ENCODE measurements around the gene MRPL37. TPM values are rescaled to one million over a fixed set of nuclear protein-coding genes. Genes with fewer than 3 reads are reported as not detected.
"Not testable (repeated sequence)": the region's sequence is repeated elsewhere in the genome, so short reads cannot be mapped to it uniquely, and the experiment has no call there.

Gene MRPL37
- total RNA-seq, 1 donor from 2014 or later: 158 TPM

- intact Hi-C loops (cut with micrococcal nuclease): no loop called here
- no peaks in the 10 kb centered on the region for H3K4me1 Mint-ChIP-seq
- no peaks in the 10 kb centered on the region for H3K9me3 Mint-ChIP-seq
- H3K27ac Mint-ChIP-seq: no peak overlapping the region
- H3K27me3 Mint-ChIP-seq: no peaks in the 10 kb centered on the region
- H3K4me3 Mint-ChIP-seq: no peak overlapping the region
- no peaks in the 10 kb centered on the region for H3K36me3 Mint-ChIP-seq (ENCODE audit: low read depth)
- no peak for DNase-seq
Observed at GRCh38 chr1:54165146-54165545, 34.8 kb upstream of the MRPL37 start.

- H3K4me1 Mint-ChIP-seq; H3K27ac Mint-ChIP-seq; H3K9me3 Mint-ChIP-seq; H3K36me3 Mint-ChIP-seq (ENCODE audit: low read depth); H3K4me3 Mint-ChIP-seq; H3K27me3 Mint-ChIP-seq; DNase-seq; intact Hi-C loops (cut with micrococcal nuclease): not testable (repeated sequence)
Observed at GRCh38 chr1:54166357-54166756, 33.6 kb upstream of the MRPL37 start.

- H3K4me1 Mint-ChIP-seq: peaks cover 8% of the 10 kb centered on the region
- no peak for DNase-seq
- H3K27ac Mint-ChIP-seq: no peak overlapping the region
- H3K9me3 Mint-ChIP-seq: no peaks in the 10 kb centered on the region
- intact Hi-C loops (cut with micrococcal nuclease): no loop called here
- no peaks in the 10 kb centered on the region for H3K36me3 Mint-ChIP-seq (ENCODE audit: low read depth)
- H3K4me3 Mint-ChIP-seq: no peak overlapping the region
- no peaks in the 10 kb centered on the region for H3K27me3 Mint-ChIP-seq
Observed at GRCh38 chr1:54167422-54168139, 32.4 kb upstream of the MRPL37 start.

- DNase-seq: no peak
- no peaks in the 10 kb centered on the region for H3K36me3 Mint-ChIP-seq (ENCODE audit: low read depth)
- no peak overlapping the region for H3K4me3 Mint-ChIP-seq
- H3K27me3 Mint-ChIP-seq: no peaks in the 10 kb centered on the region
- H3K27ac Mint-ChIP-seq: no peak overlapping the region
- no peaks in the 10 kb centered on the region for H3K9me3 Mint-ChIP-seq
- peaks cover 9% of the 10 kb centered on the region for H3K4me1 Mint-ChIP-seq
- intact Hi-C loops (cut with micrococcal nuclease): no loop called here
Observed at GRCh38 chr1:54168206-54168965, 31.6 kb upstream of the MRPL37 start.

GRCh38 chr1:54169068-54169467 is 30.9 kb upstream of the MRPL37 start:
- Mint-ChIP-seq H3K9me3 (no peaks in the 10 kb centered on the region), H3K36me3 (ENCODE audit: low read depth) (no peaks in the 10 kb centered on the region), H3K27ac (no peak overlapping the region), H3K4me1 (peaks cover 14% of the 10 kb centered on the region), H3K4me3 (no peak overlapping the region), H3K27me3 (no peaks in the 10 kb centered on the region)
- intact Hi-C loops (cut with micrococcal nuclease): no loop called here
- no peak for DNase-seq

GRCh38 chr1:54171016-54171415 is 29.0 kb upstream of the MRPL37 start:
- no peak for DNase-seq
- H3K4me3 Mint-ChIP-seq: no peak overlapping the region
- no peaks in the 10 kb centered on the region for H3K9me3 Mint-ChIP-seq
- H3K27me3 Mint-ChIP-seq: no peaks in the 10 kb centered on the region
- no peaks in the 10 kb centered on the region for H3K36me3 Mint-ChIP-seq (ENCODE audit: low read depth)
- H3K27ac Mint-ChIP-seq: peak overlapping the region; percentile 30
- peaks cover 16% of the 10 kb centered on the region for H3K4me1 Mint-ChIP-seq
- intact Hi-C loops (cut with micrococcal nuclease): no loop called here

GRCh38 chr1:54171606-54172005 is 28.4 kb upstream of the MRPL37 start:
- intact Hi-C loops (cut with micrococcal nuclease): no loop called here
- no peaks in the 10 kb centered on the region for H3K36me3 Mint-ChIP-seq (ENCODE audit: low read depth)
- no peaks in the 10 kb centered on the region for H3K27me3 Mint-ChIP-seq
- no peak for DNase-seq
- no peak overlapping the region for H3K4me3 Mint-ChIP-seq
- H3K9me3 Mint-ChIP-seq: no peaks in the 10 kb centered on the region
- no peak overlapping the region for H3K27ac Mint-ChIP-seq
- H3K4me1 Mint-ChIP-seq: peaks cover 16% of the 10 kb centered on the region

GRCh38 chr1:54172614-54173599 is 27.1 kb upstream of the MRPL37 start:
- H3K4me1 Mint-ChIP-seq: peaks cover 16% of the 10 kb centered on the region
- no peaks in the 10 kb centered on the region for H3K9me3 Mint-ChIP-seq
- H3K36me3 Mint-ChIP-seq (ENCODE audit: low read depth): no peaks in the 10 kb centered on the region
- H3K27ac Mint-ChIP-seq: peak overlapping the region; percentile 68
- no peak for DNase-seq
- H3K27me3 Mint-ChIP-seq: no peaks in the 10 kb centered on the region
- no peak overlapping the region for H3K4me3 Mint-ChIP-seq
- intact Hi-C loops (cut with micrococcal nuclease): no loop called here

- peaks cover 16% of the 10 kb centered on the region for H3K4me1 Mint-ChIP-seq
- no peak for DNase-seq
- no peak overlapping the region for H3K27ac Mint-ChIP-seq
- H3K4me3 Mint-ChIP-seq: no peak overlapping the region
- H3K27me3 Mint-ChIP-seq: no peaks in the 10 kb centered on the region
- intact Hi-C loops (cut with micrococcal nuclease): no loop called here
- H3K9me3 Mint-ChIP-seq: no peaks in the 10 kb centered on the region
- H3K36me3 Mint-ChIP-seq (ENCODE audit: low read depth): no peaks in the 10 kb centered on the region
Observed at GRCh38 chr1:54173681-54174080, 26.3 kb upstream of the MRPL37 start.

- Mint-ChIP-seq H3K36me3 (ENCODE audit: low read depth) (no peaks in the 10 kb centered on the region), H3K4me1 (peaks cover 16% of the 10 kb centered on the region), H3K4me3 (no peak overlapping the region), H3K27me3 (no peaks in the 10 kb centered on the region), H3K27ac (no peak overlapping the region), H3K9me3 (no peaks in the 10 kb centered on the region)
- intact Hi-C loops (cut with micrococcal nuclease): no loop called here
- no peak for DNase-seq
Observed at GRCh38 chr1:54174106-54174505, 25.9 kb upstream of the MRPL37 start.

- H3K4me3 Mint-ChIP-seq: no peak overlapping the region
Observed at GRCh38 chr1:54176621-54177327, 23.2 kb upstream of the MRPL37 start.

GRCh38 chr1:54177726-54178125 is 22.2 kb upstream of the MRPL37 start:
- intact Hi-C loops (cut with micrococcal nuclease): no loop called here
- Mint-ChIP-seq H3K27ac (no peak overlapping the region), H3K36me3 (ENCODE audit: low read depth) (no peaks in the 10 kb centered on the region), H3K9me3 (no peaks in the 10 kb centered on the region), H3K27me3 (no peaks in the 10 kb centered on the region), H3K4me3 (no peak overlapping the region), H3K4me1 (peaks cover 7% of the 10 kb centered on the region)
- DNase-seq: no peak

More at GRCh38 chr1:54176621-54177327, 23.2 kb upstream of the MRPL37 start:
- DNase-seq: no peak
- H3K36me3 Mint-ChIP-seq (ENCODE audit: low read depth): no peaks in the 10 kb centered on the region
- no peak overlapping the region for H3K27ac Mint-ChIP-seq
- no peaks in the 10 kb centered on the region for H3K9me3 Mint-ChIP-seq
- intact Hi-C loops (cut with micrococcal nuclease): no loop called here
- no peaks in the 10 kb centered on the region for H3K27me3 Mint-ChIP-seq
- peaks cover 9% of the 10 kb centered on the region for H3K4me1 Mint-ChIP-seq

GRCh38 chr1:54178296-54179070 is 21.5 kb upstream of the MRPL37 start:
- H3K4me3 Mint-ChIP-seq: no peak overlapping the region
- H3K27ac Mint-ChIP-seq: no peak overlapping the region
- H3K27me3 Mint-ChIP-seq: no peaks in the 10 kb centered on the region
- no peak for DNase-seq
- no peaks in the 10 kb centered on the region for H3K9me3 Mint-ChIP-seq
- intact Hi-C loops (cut with micrococcal nuclease): no loop called here
- H3K4me1 Mint-ChIP-seq: peaks cover 7% of the 10 kb centered on the region
- H3K36me3 Mint-ChIP-seq (ENCODE audit: low read depth): no peaks in the 10 kb centered on the region

Data from activated CD4-positive, alpha-beta T cell treated with anti-CD3 and anti-CD28 coated beads, Interleukin-2, amount 10 ng/mL, durations not matched to agents 24 days and 14 days (primary cell).